Parathyroid adenoma (tissue), 2 donors: ENCODE data around the gene SPAG16.
"Not testable (repeated sequence)": the region's sequence is repeated elsewhere in the genome, so short reads cannot be mapped to it uniquely, and the experiment has no call there.

Experiments
- H2AFZ ChIP-seq: fragments of 300-600 bp; sonication (generic); one replicate; pipeline ENCODE4 v1.7.0; 2017; ENCODE audit warnings: antibody characterized with exemption, mild to moderate bottlenecking
- H3K27ac ChIP-seq: fragments of 300-600 bp; sonication (generic); one replicate; pipeline ENCODE4 v1.7.0; 2017
- H3K27me3 ChIP-seq: fragments of 300-600 bp; sonication (generic); one replicate; pipeline ENCODE4 v1.7.0; 2017; ENCODE audit warnings: low read length; ENCODE audit not compliant: control insufficient read depth, insufficient read depth
- H3K36me3 ChIP-seq: fragments of 300-600 bp; sonication (generic); one replicate; pipeline ENCODE4 v1.7.0; 2017; ENCODE audit warnings: low read length; ENCODE audit not compliant: control insufficient read depth, insufficient read depth
- H3K4me1 ChIP-seq: fragments of 300-600 bp; sonication (generic); one replicate; pipeline ENCODE4 v1.7.0; 2017; ENCODE audit warnings: control low read depth
- H3K4me2 ChIP-seq: fragments of 300-600 bp; sonication (generic); one replicate; pipeline ENCODE4 v1.7.0; 2017; ENCODE audit warnings: low read length
- H3K4me3 ChIP-seq: fragments of 300-600 bp; sonication (generic); one replicate; pipeline ENCODE4 v1.7.0; 2017; ENCODE audit warnings: low read depth, low read length
- H3K79me2 ChIP-seq: fragments of 300-600 bp; sonication (generic); one replicate; pipeline ENCODE4 v1.7.0; 2017; ENCODE audit warnings: control low read depth
- H3K9ac ChIP-seq: fragments of 300-600 bp; sonication (generic); one replicate; pipeline ENCODE4 v1.7.0; 2017; ENCODE audit warnings: mild to moderate bottlenecking
- H3K9me3 ChIP-seq: fragments of 300-600 bp; sonication (generic); one replicate; pipeline ENCODE4 v1.7.0; 2017; ENCODE audit warnings: low read length; ENCODE audit not compliant: control insufficient read depth
- TF ChIP-seq, protein P1 (sequence below): fragments of 300-600 bp; sonication (generic); IDR thresholded peaks from one replicate; pipeline ENCODE4 v1.7.0; 2017; ENCODE audit warnings: antibody characterized with exemption, mild to moderate bottlenecking
- donor health status: primary hyperparathyroidism.

Gene SPAG16

DNA sequence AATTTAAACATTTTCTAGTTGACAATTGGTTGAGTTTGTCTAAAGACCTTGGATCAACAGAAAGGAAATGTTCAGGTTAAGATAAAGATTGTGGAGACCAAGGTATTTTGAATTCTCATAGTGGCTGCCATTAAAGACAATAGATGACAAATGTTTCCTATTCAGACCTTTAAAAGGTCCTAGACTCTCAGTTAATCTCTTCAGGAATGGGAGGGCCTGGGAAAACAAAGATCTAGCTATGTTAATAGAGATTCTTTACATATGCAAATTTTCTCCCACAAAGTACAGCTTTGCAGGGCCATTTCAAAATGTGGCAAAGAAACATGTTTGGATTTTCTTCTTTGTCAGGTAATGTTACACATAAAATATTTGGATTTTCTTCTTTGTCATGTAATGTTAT, 403.9 kb downstream of the SPAG16 start:
- H3K27ac ChIP-seq, result no peak overlapping the region
- H3K36me3 ChIP-seq, result no peaks in the 10 kb centered on the region
- no peaks in the 10 kb centered on the region for H3K27me3 ChIP-seq
- no peak overlapping the region for H2AFZ ChIP-seq
- no peak overlapping the region for H3K4me3 ChIP-seq
- H3K9me3 ChIP-seq, result no peaks in the 10 kb centered on the region
- H3K4me2 ChIP-seq, result no peak overlapping the region
- H3K9ac ChIP-seq, result no peak overlapping the region
- no peaks in the 10 kb centered on the region for H3K79me2 ChIP-seq
- no peaks in the 10 kb centered on the region for H3K4me1 ChIP-seq
- TF ChIP-seq, protein P1, sequence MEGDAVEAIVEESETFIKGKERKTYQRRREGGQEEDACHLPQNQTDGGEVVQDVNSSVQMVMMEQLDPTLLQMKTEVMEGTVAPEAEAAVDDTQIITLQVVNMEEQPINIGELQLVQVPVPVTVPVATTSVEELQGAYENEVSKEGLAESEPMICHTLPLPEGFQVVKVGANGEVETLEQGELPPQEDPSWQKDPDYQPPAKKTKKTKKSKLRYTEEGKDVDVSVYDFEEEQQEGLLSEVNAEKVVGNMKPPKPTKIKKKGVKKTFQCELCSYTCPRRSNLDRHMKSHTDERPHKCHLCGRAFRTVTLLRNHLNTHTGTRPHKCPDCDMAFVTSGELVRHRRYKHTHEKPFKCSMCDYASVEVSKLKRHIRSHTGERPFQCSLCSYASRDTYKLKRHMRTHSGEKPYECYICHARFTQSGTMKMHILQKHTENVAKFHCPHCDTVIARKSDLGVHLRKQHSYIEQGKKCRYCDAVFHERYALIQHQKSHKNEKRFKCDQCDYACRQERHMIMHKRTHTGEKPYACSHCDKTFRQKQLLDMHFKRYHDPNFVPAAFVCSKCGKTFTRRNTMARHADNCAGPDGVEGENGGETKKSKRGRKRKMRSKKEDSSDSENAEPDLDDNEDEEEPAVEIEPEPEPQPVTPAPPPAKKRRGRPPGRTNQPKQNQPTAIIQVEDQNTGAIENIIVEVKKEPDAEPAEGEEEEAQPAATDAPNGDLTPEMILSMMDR, result no peak

- not testable (repeated sequence) for H3K9ac ChIP-seq, H3K4me1 ChIP-seq, H3K79me2 ChIP-seq, H3K4me3 ChIP-seq, H3K27me3 ChIP-seq, H3K4me2 ChIP-seq, H2AFZ ChIP-seq, H3K9me3 ChIP-seq, H3K36me3 ChIP-seq, H3K27ac ChIP-seq
Measured at GRCh38 chr2:213688825-213689224, 404.6 kb downstream of the SPAG16 start.

DNA sequence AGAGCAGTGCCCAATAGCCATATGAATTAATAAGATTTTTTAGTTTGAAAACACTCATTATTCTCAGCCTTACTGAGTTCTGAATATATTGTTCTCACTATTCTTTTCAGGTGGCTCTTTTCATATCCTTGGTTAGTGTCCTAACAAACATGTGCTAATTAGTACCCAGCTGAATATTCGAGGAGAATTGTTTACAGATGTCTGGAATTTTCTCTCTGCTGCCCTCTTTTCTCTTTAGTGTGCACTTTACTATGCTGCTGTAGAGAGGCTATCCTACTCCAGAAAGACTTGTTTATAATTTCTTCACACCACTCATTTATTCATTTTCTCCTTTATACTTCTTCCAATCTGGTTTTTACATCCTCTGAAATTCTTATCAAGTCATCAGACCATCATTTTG, 405.3 kb downstream of the SPAG16 start:
- Histone ChIP-seq H3K4me3 (no peak overlapping the region), H3K4me1 (no peaks in the 10 kb centered on the region), H3K9me3 (no peaks in the 10 kb centered on the region), H3K4me2 (no peak overlapping the region), H3K79me2 (no peaks in the 10 kb centered on the region), H3K9ac (no peak overlapping the region), H2AFZ (no peak overlapping the region), H3K27me3 (no peaks in the 10 kb centered on the region), H3K36me3 (no peaks in the 10 kb centered on the region), H3K27ac (no peak overlapping the region)
- TF ChIP-seq, protein P1, result no peak

DNA sequence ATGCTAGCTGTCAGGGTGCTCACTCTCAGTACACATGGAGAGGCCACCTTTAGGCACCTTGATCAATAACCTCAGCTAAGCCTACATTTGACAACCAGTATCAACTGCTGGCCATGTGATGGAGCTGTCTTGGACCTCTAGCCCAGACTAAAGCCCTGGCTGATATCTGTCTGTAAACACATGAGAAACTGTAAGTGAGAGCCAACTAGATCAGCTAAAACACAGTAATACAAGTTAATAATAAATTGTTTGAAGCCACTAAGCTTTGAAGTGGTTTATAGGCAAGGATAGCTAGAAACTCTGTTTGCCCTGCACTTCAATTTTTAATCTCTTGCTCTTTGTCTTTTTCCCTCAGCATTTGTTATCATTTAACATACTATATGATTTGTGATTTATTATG, 407.1 kb downstream of the SPAG16 start:
- no peak overlapping the region for H3K4me3 ChIP-seq
- H3K27ac ChIP-seq, result no peak overlapping the region
- H2AFZ ChIP-seq, result no peak overlapping the region
- no peaks in the 10 kb centered on the region for H3K36me3 ChIP-seq
- H3K27me3 ChIP-seq, result no peaks in the 10 kb centered on the region
- no peak overlapping the region for H3K9ac ChIP-seq
- H3K79me2 ChIP-seq, result no peaks in the 10 kb centered on the region
- no peak overlapping the region for H3K4me2 ChIP-seq
- H3K9me3 ChIP-seq, result no peaks in the 10 kb centered on the region
- TF ChIP-seq, protein P1, result no peak
- H3K4me1 ChIP-seq, result no peaks in the 10 kb centered on the region

DNA sequence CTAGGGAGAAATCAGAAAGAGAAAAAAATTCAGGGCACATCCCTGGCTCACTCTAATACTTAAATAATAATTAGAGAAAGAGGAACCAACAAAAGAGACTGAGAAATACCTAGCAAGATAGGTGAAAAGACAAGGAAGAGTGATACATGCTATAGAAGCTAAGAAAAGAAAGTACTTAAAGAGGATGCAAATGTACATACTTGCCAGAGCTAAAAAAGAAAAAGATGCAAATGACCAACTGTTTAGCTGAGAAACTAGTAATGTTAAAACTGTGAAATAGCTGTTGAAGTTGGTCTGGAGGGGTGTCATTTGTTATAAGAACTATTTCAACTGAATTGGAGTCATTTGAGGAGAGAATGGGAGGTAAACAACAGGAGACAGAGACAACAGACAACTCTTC, 412.2 kb downstream of the SPAG16 start:
- Histone ChIP-seq H3K4me2 (no peak overlapping the region), H3K4me1 (no peaks in the 10 kb centered on the region), H3K27ac (no peak overlapping the region), H3K9ac (no peak overlapping the region), H3K27me3 (no peaks in the 10 kb centered on the region), H3K4me3 (no peak overlapping the region), H3K36me3 (no peaks in the 10 kb centered on the region), H2AFZ (no peak overlapping the region), H3K9me3 (no peaks in the 10 kb centered on the region), H3K79me2 (no peaks in the 10 kb centered on the region)
- TF ChIP-seq, protein P1, result no peak

GRCh38 chr2:213701365-213701764, 417.1 kb downstream of the SPAG16 start:
- H3K4me2 ChIP-seq, H2AFZ ChIP-seq, H3K9me3 ChIP-seq, H3K4me3 ChIP-seq, H3K27me3 ChIP-seq, H3K4me1 ChIP-seq, H3K27ac ChIP-seq, H3K79me2 ChIP-seq, H3K9ac ChIP-seq, H3K36me3 ChIP-seq: not testable (repeated sequence)
